GM21423 (cell line): ENCODE measurements around the gene LAMA2.

Experiments used
- ATAC-seq: cut with Tn5 transposase; IDR thresholded peaks from one replicate; pipeline ENCODE4 v1.9.1; 2021; ENCODE audit warnings: mild to moderate bottlenecking, moderate library complexity; ENCODE audit not compliant: unreplicated experiment

Gene LAMA2

GRCh38 chr6:129251669-129252376, 368.9 kb downstream of the LAMA2 start:
- peak; percentile 89 for ATAC-seq

GRCh38 chr6:129252377-129253071, 369.6 kb downstream of the LAMA2 start:
- ATAC-seq = no peak

- no peak for ATAC-seq
These were observed 370.3 kb downstream of the LAMA2 start for GRCh38 chr6:129253242-129253641.

DNA sequence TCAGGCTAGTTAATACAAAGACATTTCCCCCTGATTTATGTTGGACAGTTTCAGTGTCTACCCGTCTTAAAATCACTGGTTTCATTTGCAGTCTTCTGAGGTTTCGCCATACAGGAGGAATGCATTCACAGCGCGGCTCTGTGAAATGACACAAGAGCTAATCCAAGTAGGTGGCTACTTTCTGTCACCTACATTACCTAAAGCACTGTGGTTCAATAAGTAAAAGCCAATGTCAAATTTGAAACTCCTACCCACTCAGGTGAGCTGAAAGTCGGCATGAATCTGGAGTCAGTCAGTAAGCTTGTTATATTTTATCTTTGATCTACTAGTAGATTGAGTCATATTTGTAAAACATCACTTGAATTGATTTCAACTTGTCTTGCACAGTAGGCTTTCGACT, 370.8 kb downstream of the LAMA2 start:
- no peak for ATAC-seq

- ATAC-seq = no peak
These were observed 374.3 kb downstream of the LAMA2 start for GRCh38 chr6:129257196-129257595.

DNA sequence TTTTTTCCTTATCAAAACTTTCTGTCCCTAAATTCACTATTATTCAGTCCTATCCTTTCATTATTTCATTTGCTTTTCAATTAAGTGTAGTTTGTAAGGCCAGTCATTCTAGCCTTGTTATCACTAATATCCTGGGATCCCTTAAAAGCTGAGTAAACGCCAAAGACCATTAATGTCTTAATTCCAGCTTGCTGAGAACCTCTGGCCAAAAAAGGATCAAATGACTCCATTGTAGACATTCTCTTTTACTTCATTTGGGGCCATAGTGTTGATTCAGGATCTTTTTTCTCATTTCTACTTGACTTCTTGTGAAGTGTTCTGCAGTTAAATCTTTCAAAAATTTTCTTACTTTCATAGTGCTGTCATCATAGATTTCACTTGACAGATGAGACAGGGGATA, 379.7 kb downstream of the LAMA2 start:
- ATAC-seq = no peak

DNA sequence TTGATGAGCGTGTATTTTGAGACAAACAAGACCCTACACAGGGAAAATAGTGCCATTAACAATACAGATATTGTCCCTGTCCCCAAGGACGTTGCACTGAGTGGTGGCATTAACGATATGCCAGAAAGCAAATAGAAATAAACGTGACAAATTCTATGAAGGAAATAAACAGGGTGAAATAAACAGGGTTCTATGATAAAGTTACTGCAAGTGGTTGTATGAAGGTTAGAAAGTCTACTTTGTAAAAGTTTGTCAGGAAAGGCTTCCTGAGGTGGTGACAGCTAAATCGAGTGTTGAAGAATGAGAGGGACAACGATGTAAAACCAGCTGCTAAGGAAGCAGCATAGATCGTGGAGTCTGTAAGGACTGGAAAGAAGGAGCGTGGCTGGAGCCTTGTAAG, 380.2 kb downstream of the LAMA2 start:
- no peak for ATAC-seq

- no peak for ATAC-seq
These were observed 381.6 kb downstream of the LAMA2 start for GRCh38 chr6:129264480-129265045.

GRCh38 chr6:129267028-129267427, 384.1 kb downstream of the LAMA2 start:
- ATAC-seq = no peak

- no peak for ATAC-seq
These were observed 386.1 kb downstream of the LAMA2 start for GRCh38 chr6:129269076-129269475.

- no peak for ATAC-seq
These were observed 387.0 kb downstream of the LAMA2 start for GRCh38 chr6:129269891-129270290.

DNA sequence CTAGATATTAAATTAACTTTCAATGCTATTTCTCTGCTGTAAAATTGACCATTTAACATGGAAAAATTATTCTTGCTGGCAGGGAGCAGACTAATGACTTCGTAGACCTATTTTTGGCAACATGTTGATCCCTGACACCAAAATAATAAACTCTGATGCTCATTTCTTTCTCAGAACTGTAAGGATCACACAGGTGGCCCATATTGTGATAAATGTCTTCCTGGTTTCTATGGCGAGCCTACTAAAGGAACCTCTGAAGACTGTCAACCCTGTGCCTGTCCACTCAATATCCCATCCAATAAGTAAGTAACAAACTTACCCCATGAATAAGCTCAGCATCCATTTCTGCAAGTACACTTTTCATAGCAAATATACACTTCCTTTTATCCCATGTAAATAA, 387.5 kb downstream of the LAMA2 start:
- no peak for ATAC-seq

DNA sequence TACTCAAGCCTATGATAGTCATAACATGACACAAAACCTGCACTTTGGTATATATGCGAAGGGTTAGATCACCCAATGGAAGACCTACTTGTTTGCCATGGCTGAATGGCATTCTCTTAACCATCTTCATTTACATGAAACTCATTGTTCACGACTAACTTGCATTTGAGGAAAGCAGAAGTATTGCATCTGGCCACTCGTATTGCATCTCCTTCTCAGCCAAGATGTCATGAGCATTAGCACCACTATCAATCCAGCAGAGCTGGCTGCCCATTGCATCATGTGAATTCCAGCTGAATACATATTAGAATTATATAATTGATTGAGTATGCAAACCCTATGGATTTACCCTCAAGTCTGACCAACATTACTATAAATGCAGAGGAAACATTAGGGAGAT, 390.2 kb downstream of the LAMA2 start:
- no peak for ATAC-seq

DNA sequence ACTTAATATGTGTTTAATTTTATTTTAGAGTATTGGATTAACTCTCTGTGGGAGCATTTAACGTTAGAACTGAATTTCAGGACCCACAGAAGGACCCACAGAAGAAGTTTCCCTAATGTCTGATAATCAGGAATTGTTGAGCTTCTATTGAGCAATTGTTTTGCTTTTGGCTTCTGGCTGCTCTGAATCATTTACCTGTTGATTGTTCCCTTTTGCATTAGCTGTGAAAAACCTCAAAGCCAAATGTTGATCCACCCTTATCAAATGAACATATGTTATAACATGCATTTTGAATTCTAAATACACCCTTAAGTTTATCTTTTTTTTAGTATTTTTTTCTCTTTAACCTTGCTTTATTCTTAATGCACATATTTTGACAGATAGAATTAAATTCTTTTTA, 393.5 kb downstream of the LAMA2 start:
- ATAC-seq = no peak

DNA sequence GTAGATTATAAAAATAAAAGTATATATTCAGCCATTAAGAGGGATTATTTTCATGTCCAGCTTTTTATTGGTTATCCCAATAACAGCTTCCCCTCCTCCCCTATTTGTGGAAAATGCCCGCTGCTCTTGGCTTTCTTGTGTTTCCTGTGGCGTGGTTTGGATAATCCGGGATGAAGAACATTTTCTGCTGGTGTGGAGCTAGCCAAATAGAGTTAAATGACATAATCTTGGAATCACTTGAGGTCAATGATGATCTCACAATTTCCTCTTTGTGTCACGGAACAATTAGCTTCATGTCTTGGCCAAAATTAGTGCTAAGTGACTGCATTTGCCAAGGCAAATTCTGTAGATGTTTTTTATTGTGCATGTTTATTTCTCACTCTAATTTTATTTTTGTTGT, 394.0 kb downstream of the LAMA2 start:
- ATAC-seq = no peak

GRCh38 chr6:129279343-129280292, 396.7 kb downstream of the LAMA2 start:
- ATAC-seq = no peak

DNA sequence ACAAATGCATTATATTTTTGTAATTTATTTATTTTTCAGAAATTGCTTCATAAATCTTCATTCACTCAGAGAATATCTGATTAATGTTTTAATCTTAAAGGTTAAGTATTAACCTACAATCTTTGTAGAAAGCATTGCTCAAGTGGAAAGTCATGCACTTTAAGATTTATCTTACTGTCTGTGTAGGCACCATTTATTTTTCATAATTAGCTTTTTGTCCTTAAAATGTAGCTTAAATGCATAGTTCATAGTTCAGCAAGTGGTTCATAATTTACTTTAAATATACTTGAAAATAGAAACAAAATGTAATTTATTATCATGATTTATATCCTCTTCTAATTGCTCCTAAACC, 397.3 kb downstream of the LAMA2 start:
- ATAC-seq = no peak

- ATAC-seq = no peak
These were observed 397.8 kb downstream of the LAMA2 start for GRCh38 chr6:129280749-129281148.

- no peak for ATAC-seq
These were observed 398.3 kb downstream of the LAMA2 start for GRCh38 chr6:129281168-129281796.

- ATAC-seq = no peak
These were observed 399.1 kb downstream of the LAMA2 start for GRCh38 chr6:129282019-129282418.

DNA sequence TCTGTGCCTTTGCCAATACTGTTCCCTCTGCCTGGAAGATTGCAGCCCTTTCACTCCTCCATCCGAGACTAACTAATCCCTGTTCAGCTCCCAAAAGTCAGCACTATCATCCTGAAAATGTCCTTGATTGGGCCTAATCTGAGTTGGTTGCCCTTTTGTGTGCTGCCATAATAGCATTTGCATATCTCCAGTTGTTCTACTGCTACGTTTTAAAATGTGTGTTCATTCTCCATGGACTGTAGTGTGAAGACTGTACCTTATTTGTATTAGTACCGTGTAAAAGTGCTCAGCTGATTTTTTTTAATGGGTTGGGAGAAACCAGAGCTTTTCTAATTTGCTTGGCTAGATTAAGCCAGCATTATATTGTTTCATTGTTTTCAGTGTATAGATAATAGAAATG, 401.3 kb downstream of the LAMA2 start:
- no peak for ATAC-seq
